Measurements from ENCODE around the gene CTSW. TPM values are rescaled to one million over a fixed set of nuclear protein-coding genes. Genes with fewer than 3 reads are reported as not detected.
A peak's percentile ranks its signal among the peaks of the same experiment; 100 is the strongest.

Gene CTSW
- total RNA-seq, 1 experiment from 2014 or later, result 0.11 TPM

GRCh38 chr11:65856689-65857499, 22.7 kb upstream of the CTSW start:
- DNase-seq (ENCODE audit: low read depth), result peak; percentile 80

- DNase-seq (ENCODE audit: low read depth), result no peak
These were observed 22.2 kb upstream of the CTSW start for GRCh38 chr11:65857500-65857852.

- peak; percentile 99 for DNase-seq (ENCODE audit: low read depth)
These were observed 21.6 kb upstream of the CTSW start, which contains the start of gene CFL1 for GRCh38 chr11:65857853-65858680. TSS of gene CFL1 (minus strand) at chr11:65858180. CDS start at chr11:65858099, 81 bp downstream.

GRCh38 chr11:65858681-65859087, 21.0 kb upstream of the CTSW start:
- DNase-seq (ENCODE audit: low read depth), result no peak

GRCh38 chr11:65859095-65859811, 20.4 kb upstream of the CTSW start:
- DNase-seq (ENCODE audit: low read depth), result peak; percentile 99

GRCh38 chr11:65859812-65860277, 19.8 kb upstream of the CTSW start:
- DNase-seq (ENCODE audit: low read depth), result no peak

- peak; percentile 98 for DNase-seq (ENCODE audit: low read depth)
These were observed 19.1 kb upstream of the CTSW start, which contains the start of gene MUS81 for GRCh38 chr11:65860278-65861164. TSS of gene MUS81 (plus strand) at chr11:65860433. CDS start at chr11:65860754, 321 bp downstream.

- DNase-seq (ENCODE audit: low read depth), result no peak
These were observed 18.5 kb upstream of the CTSW start for GRCh38 chr11:65861165-65861505.

- DNase-seq (ENCODE audit: low read depth), result no peak
These were observed 18.0 kb upstream of the CTSW start for GRCh38 chr11:65861533-65862183.

GRCh38 chr11:65862191-65862735, 17.4 kb upstream of the CTSW start:
- DNase-seq (ENCODE audit: low read depth), result no peak

- peak; percentile 2 for DNase-seq (ENCODE audit: low read depth)
These were observed 16.4 kb upstream of the CTSW start for GRCh38 chr11:65862941-65863888.

- peak; percentile 1 for DNase-seq (ENCODE audit: low read depth)
These were observed 15.5 kb upstream of the CTSW start for GRCh38 chr11:65863889-65864705.

- no peak for DNase-seq (ENCODE audit: low read depth)
These were observed 14.7 kb upstream of the CTSW start for GRCh38 chr11:65864706-65865471.

- no peak for DNase-seq (ENCODE audit: low read depth)
These were observed 14.0 kb upstream of the CTSW start for GRCh38 chr11:65865550-65866172.

GRCh38 chr11:65866509-65867283, 12.9 kb upstream of the CTSW start:
- no peak for DNase-seq (ENCODE audit: low read depth)

All from Daoy (cell line).